Neural progenitor cell (in vitro differentiated cells): ENCODE data around the gene SLC22A23. TPM values are rescaled to one million over a fixed set of nuclear protein-coding genes. Genes with fewer than 3 reads are reported as not detected.

Source experiments
- DNase-seq: peaks from one replicate; pipeline ENCODE4 v3.0.0-alpha.2; 2016; ENCODE audit warnings: low spot score
- H2AFZ ChIP-seq: fragments of 200-600 bp; sonication (generic); replicated peaks from 2 replicates; pipeline ENCODE4 v1.6.1; 2016; ENCODE audit warnings: antibody characterized with exemption
- H3F3A ChIP-seq: fragments of 200-600 bp; sonication (generic); 2 replicates; pipeline ENCODE4 v1.6.1; 2016; ENCODE audit warnings: antibody characterized with exemption, low read depth
- H3K27ac ChIP-seq: fragments of 200-600 bp; sonication (generic); 2 replicates; pipeline ENCODE4 v1.5.1; 2016; ENCODE audit warnings: mild to moderate bottlenecking
- H3K27me3 ChIP-seq: fragments of 200-600 bp; sonication (generic); 2 replicates; pipeline ENCODE4 v1.6.1; 2016; ENCODE audit warnings: mild to moderate bottlenecking, moderate library complexity
- H3K36me3 ChIP-seq: fragments of 200-600 bp; sonication (generic); 2 replicates; pipeline ENCODE4 v1.5.1; 2016
- H3K4me1 ChIP-seq: fragments of 200-600 bp; sonication (generic); 2 replicates; pipeline ENCODE4 v1.6.1; 2016; ENCODE audit warnings: mixed run types
- H3K4me2 ChIP-seq: fragments of 200-600 bp; sonication (generic); 2 replicates; pipeline ENCODE4 v1.6.1; 2016
- H3K4me3 ChIP-seq: fragments of 200-600 bp; sonication (generic); 2 replicates; pipeline ENCODE4 v1.5.1; 2016
- H3K79me2 ChIP-seq: fragments of 200-600 bp; sonication (generic); 2 replicates; pipeline ENCODE4 v1.6.1; 2016; ENCODE audit warnings: low read depth
- H3K9ac ChIP-seq: fragments of 200-600 bp; sonication (generic); 2 replicates; pipeline ENCODE4 v1.6.1; 2016
- H3K9me3 ChIP-seq: fragments of 200-600 bp; sonication (generic); 2 replicates; pipeline ENCODE4 v1.5.1; 2016; ENCODE audit warnings: low read depth
- H4K20me1 ChIP-seq: fragments of 200-600 bp; sonication (generic); 2 replicates; pipeline ENCODE4 v1.6.1; 2016; ENCODE audit warnings: low read depth
- H3K27ac Mint-ChIP-seq: 3 replicates; pipeline ENCODE4 v1.8.0; 2021; ENCODE audit warnings: mixed read lengths
- H3K27me3 Mint-ChIP-seq: 2 replicates; pipeline ENCODE4 v1.8.0; 2022; ENCODE audit warnings: low read depth, mild to moderate bottlenecking, inconsistent platforms, moderate library complexity, mixed read lengths; ENCODE audit not compliant: insufficient read depth
- H3K36me3 Mint-ChIP-seq: 3 replicates; pipeline ENCODE4 v1.8.0; 2021; ENCODE audit warnings: mixed read lengths
- H3K4me1 Mint-ChIP-seq: 3 replicates; pipeline ENCODE4 v1.8.0; 2021; ENCODE audit warnings: mixed read lengths
- H3K4me3 Mint-ChIP-seq: 3 replicates; pipeline ENCODE4 v1.8.0; 2021; ENCODE audit warnings: mild to moderate bottlenecking, moderate library complexity, mixed read lengths
- H3K9me3 Mint-ChIP-seq: 3 replicates; pipeline ENCODE4 v1.8.0; 2020; ENCODE audit warnings: mixed read lengths
- EZH2 ChIP-seq: fragments of 200-600 bp; sonication (generic); IDR thresholded peaks from 2 replicates; pipeline ENCODE4 v1.6.1; 2017; ENCODE audit warnings: antibody characterized with exemption, mild to moderate bottlenecking, moderate library complexity
- EZH2phosphoT487 ChIP-seq: fragments of 200-600 bp; sonication (generic); IDR thresholded peaks from 2 replicates; pipeline ENCODE4 v1.6.1; 2017; ENCODE audit warnings: antibody characterized with exemption
- total RNA-seq: library from RNA; depleted of rRNA; stranded (reverse); fragments of >200 nt; gene quantifications from 2 replicates; pipeline ENCODE4 v1.2.3, GENCODE V29; 2015; ENCODE audit warnings: low replicate concordance
- TF ChIP-seq, protein P1 (sequence below): fragments of 200-600 bp; sonication (generic); IDR thresholded peaks from 2 replicates; pipeline ENCODE4 v1.5.1; 2017; ENCODE audit warnings: antibody characterized with exemption, mild to moderate bottlenecking

The SLC22A23 gene, protein sequence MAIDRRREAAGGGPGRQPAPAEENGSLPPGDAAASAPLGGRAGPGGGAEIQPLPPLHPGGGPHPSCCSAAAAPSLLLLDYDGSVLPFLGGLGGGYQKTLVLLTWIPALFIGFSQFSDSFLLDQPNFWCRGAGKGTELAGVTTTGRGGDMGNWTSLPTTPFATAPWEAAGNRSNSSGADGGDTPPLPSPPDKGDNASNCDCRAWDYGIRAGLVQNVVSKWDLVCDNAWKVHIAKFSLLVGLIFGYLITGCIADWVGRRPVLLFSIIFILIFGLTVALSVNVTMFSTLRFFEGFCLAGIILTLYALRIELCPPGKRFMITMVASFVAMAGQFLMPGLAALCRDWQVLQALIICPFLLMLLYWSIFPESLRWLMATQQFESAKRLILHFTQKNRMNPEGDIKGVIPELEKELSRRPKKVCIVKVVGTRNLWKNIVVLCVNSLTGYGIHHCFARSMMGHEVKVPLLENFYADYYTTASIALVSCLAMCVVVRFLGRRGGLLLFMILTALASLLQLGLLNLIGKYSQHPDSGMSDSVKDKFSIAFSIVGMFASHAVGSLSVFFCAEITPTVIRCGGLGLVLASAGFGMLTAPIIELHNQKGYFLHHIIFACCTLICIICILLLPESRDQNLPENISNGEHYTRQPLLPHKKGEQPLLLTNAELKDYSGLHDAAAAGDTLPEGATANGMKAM
- 0.99 and 3.3 TPM in 2 replicates for total RNA-seq

DNA sequence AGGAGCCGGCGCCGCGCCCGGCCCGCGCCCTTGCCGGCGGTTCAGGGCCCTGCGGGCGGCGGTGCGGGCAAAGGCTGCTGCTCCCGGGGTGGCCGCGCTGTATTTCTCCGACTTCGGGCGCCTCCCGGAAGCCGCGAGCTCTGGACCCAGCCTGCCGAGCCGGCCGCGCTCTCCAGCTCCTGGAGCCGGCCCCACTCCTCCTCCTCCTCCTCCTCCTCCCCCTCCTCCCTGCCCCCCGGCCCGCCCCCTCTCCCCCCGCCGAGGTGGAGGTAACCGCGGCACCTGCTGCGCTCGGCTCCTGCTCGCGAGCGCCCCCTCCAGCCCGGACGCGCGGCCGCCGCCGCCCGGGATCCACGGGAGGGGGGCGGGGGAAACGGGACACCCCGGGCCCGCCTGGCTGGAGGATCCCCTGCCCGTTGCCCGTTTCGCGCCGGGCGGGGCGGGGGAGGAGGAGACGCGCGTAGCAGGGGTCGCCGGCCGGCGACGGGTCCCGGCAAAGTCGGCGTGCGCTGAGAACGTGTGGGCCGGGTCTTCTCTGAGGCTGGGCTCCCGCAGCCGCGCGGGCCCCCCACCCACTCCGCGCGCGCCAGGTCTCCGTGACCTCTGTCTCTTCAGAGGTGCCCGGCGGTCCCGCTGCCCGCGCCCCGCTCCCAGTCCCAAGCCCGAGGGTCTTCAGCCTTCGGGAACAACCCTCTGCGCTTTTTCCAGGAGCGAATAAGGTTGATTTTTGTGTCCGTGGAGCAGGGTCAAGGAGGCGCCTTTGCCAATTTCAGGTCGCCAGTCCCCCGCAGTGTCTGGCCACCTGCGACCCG is at the start of gene SLC22A23:
Gene SLC22A23, minus strand, starts transcription at position 153 of the 812 bp plus-strand sequence. CDS start 491 bp downstream, outside the sequence.
- Histone ChIP-seq H3K9ac (no peak within 1 kb of the TSS), H3F3A (peaks cover 30% of the 10 kb centered on the region), H2AFZ (peak within 1 kb of the TSS; percentile 87), H3K27me3 (peaks cover 81% of the 10 kb centered on the region), H3K36me3 (no peaks in the 10 kb centered on the region), H3K27ac (no peak within 1 kb of the TSS), H3K9me3 (no peaks in the 10 kb centered on the region), H3K4me1 (peaks cover 29% of the 10 kb centered on the region), H3K79me2 (no peaks in the 10 kb centered on the region), H4K20me1 (peaks cover 30% of the 10 kb centered on the region), H3K4me3 (peak within 1 kb of the TSS; percentile 74), H3K4me2 (peak within 1 kb of the TSS; percentile 100)
- DNase-seq: peak; percentile 91
- peaks cover 2% of the 10 kb centered on the region for H3K9me3 Mint-ChIP-seq
- no peaks in the 10 kb centered on the region for H3K36me3 Mint-ChIP-seq
- peaks cover 29% of the 10 kb centered on the region for H3K4me1 Mint-ChIP-seq
- H3K27ac Mint-ChIP-seq: peak within 1 kb of the TSS; percentile 4
- TF ChIP-seq EZH2: no peak
- TF ChIP-seq, protein P1, sequence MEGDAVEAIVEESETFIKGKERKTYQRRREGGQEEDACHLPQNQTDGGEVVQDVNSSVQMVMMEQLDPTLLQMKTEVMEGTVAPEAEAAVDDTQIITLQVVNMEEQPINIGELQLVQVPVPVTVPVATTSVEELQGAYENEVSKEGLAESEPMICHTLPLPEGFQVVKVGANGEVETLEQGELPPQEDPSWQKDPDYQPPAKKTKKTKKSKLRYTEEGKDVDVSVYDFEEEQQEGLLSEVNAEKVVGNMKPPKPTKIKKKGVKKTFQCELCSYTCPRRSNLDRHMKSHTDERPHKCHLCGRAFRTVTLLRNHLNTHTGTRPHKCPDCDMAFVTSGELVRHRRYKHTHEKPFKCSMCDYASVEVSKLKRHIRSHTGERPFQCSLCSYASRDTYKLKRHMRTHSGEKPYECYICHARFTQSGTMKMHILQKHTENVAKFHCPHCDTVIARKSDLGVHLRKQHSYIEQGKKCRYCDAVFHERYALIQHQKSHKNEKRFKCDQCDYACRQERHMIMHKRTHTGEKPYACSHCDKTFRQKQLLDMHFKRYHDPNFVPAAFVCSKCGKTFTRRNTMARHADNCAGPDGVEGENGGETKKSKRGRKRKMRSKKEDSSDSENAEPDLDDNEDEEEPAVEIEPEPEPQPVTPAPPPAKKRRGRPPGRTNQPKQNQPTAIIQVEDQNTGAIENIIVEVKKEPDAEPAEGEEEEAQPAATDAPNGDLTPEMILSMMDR: peak; percentile 74
- H3K4me3 Mint-ChIP-seq: peak within 1 kb of the TSS; percentile 88
- H3K27me3 Mint-ChIP-seq: no peaks in the 10 kb centered on the region

DNA sequence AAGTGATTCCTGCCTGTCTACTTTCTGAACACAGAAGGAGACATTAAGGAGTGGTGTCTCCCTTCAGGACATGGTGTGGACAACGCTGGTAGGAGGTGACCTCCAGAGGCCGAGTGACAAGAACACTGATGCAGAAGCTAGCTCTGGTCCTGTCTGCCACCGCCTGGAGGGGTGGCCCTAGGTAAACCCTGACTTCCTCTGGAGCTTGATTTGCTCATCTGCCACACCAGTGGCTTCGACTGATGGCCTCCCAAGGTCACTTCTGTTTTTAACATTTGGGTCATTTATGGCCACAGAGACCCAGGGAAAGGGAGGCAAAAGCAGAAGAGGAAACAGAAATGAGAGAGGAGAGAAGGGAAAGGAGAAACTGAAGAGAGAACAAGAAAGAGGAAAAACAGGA is 49.4 kb upstream of the SLC22A23 start:
- no peak overlapping the region for H3K27ac ChIP-seq
- no peak overlapping the region for H3K4me2 ChIP-seq
- peaks cover 10% of the 10 kb centered on the region for H3F3A ChIP-seq
- TF ChIP-seq EZH2 (no peak), EZH2phosphoT487 (no peak)
- TF ChIP-seq, protein P1: no peak
- Mint-ChIP-seq H3K4me1 (peaks cover 65% of the 10 kb centered on the region), H3K9me3 (peaks cover 4% of the 10 kb centered on the region), H3K27me3 (peaks cover 8% of the 10 kb centered on the region), H3K27ac (peak overlapping the region; percentile 51), H3K4me3 (no peak overlapping the region), H3K36me3 (no peaks in the 10 kb centered on the region)
- H3K36me3 ChIP-seq: no peaks in the 10 kb centered on the region
- H2AFZ ChIP-seq: no peak overlapping the region
- H3K9ac ChIP-seq: no peak overlapping the region
- no peaks in the 10 kb centered on the region for H3K27me3 ChIP-seq
- H3K9me3 ChIP-seq: no peaks in the 10 kb centered on the region
- no peak for DNase-seq
- H3K4me3 ChIP-seq: no peak overlapping the region
- H3K4me1 ChIP-seq: peaks cover 25% of the 10 kb centered on the region
- no peaks in the 10 kb centered on the region for H3K79me2 ChIP-seq
- H4K20me1 ChIP-seq: no peaks in the 10 kb centered on the region

DNA sequence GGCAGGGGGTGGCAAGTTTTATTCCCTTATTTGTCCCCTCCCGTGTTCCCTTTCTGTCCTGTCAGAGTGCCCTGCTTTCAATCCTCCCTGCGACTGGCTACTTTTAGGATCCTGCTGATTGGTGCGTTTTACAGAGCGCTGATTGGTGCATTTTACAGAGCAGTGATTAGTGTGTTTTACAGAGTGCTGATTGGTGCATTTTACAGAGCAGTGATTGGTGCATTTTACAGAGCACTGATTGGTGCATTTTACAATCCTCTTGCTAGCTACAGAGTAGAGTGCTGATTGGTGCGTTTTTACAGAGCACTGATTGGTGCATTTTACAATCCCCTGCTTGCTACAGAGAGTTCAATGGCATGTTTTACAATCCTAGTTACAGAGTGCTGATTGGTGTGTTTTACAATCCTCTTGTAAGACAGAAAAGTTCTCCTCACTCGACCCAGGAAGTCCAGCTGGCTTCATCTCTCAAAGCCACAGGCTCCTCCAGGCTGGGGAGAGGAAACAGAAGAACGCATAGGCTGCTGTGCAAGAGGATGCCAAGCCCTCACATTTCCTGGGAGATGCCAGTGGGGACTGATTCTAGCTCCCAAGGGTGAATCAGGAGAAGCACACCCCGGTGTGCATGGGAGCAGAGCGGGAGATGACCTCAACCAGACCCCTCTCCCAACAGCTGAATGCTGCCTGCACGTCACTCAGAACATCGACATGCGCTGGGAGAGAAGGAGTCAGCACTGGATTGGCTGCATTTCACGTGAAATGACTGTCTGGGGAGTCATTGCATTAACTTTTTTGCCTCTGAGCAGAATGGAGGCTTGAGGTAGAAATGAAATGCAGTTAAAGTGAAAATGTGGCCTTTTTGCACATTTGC is 48.3 kb upstream of the SLC22A23 start:
- Histone ChIP-seq H3K9me3 (no peaks in the 10 kb centered on the region), H3K4me2 (no peak overlapping the region), H3K27ac (no peak overlapping the region), H3K4me1 (peaks cover 15% of the 10 kb centered on the region), H3F3A (peaks cover 11% of the 10 kb centered on the region), H4K20me1 (no peaks in the 10 kb centered on the region), H3K27me3 (no peaks in the 10 kb centered on the region), H2AFZ (no peak overlapping the region), H3K79me2 (no peaks in the 10 kb centered on the region), H3K4me3 (no peak overlapping the region), H3K36me3 (no peaks in the 10 kb centered on the region), H3K9ac (no peak overlapping the region)
- Mint-ChIP-seq H3K9me3 (peaks cover 4% of the 10 kb centered on the region), H3K4me1 (peaks cover 57% of the 10 kb centered on the region), H3K4me3 (no peak overlapping the region), H3K27me3 (peaks cover 6% of the 10 kb centered on the region), H3K36me3 (no peaks in the 10 kb centered on the region), H3K27ac (no peak overlapping the region)
- TF ChIP-seq, protein P1: no peak
- TF ChIP-seq EZH2 (no peak), EZH2phosphoT487 (no peak)
- no peak for DNase-seq
